GM19099 (cell line): ENCODE data around the gene CRY2.

Experiments
- POLR2A ChIP-seq: IDR thresholded peaks from 3 replicates; pipeline ENCODE4 v1.6.1; 2011; ENCODE audit warnings: low read depth; ENCODE audit not compliant: insufficient read length; ENCODE audit errors: extremely low read depth

CRY2 gene

GRCh38 chr11:45907911-45908370, 60.7 kb downstream of the CRY2 start:
- no peak for TF ChIP-seq POLR2A

DNA sequence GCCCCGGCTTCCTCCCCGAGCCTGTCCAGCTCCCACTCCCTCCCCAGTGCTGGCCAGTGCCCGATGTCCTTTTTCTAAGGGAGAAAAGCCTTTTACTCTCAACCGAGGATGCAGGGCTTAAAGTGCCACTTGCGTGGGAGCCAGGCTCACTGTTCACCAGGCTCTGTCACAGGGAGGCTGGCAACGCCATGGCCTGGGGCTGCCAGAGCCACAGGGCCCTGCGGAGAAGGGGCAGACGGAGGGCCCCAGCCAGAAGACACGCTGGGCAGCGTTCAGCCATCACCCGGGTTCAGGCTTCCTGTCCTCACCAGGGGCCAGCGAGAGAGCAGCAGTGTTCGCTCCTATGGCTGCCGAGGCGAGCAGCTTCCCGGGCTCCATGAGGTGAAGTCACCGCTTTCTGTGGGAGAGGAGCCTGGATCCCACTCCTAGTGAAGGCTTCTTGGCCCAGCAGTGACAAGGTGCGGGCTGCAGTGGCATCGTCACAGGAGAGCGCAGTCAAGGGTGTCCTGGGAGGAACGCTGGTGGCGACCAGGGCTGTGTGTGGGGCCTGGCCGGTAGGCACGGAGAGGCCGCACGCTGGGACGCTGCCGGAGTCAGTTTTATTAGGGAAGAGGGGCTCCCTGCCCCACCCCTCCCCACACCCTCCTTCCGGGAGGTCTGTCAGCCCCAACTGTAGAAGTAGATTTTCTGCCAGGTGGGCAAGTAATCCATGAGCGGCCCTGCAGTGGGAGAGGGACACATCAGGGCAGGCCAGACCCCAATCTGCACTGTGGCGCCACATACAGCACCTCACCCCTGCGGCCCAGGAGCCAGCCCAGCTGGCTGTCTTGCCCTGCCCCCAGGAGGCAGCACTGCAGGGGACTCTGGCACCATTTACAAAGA, 62.6 kb downstream of the CRY2 start:
- no peak for TF ChIP-seq POLR2A

- TF ChIP-seq POLR2A = no peak
Observed at GRCh38 chr11:45910623-45911022, 63.3 kb downstream of the CRY2 start.

- no peak for TF ChIP-seq POLR2A
Observed at GRCh38 chr11:45913514-45913913, 66.2 kb downstream of the CRY2 start.

GRCh38 chr11:45913942-45914635, 66.8 kb downstream of the CRY2 start:
- no peak for TF ChIP-seq POLR2A

GRCh38 chr11:45915446-45915845, 68.2 kb downstream of the CRY2 start:
- no peak for TF ChIP-seq POLR2A

- no peak for TF ChIP-seq POLR2A
Observed at GRCh38 chr11:45917286-45917622, 70.0 kb downstream of the CRY2 start.

DNA sequence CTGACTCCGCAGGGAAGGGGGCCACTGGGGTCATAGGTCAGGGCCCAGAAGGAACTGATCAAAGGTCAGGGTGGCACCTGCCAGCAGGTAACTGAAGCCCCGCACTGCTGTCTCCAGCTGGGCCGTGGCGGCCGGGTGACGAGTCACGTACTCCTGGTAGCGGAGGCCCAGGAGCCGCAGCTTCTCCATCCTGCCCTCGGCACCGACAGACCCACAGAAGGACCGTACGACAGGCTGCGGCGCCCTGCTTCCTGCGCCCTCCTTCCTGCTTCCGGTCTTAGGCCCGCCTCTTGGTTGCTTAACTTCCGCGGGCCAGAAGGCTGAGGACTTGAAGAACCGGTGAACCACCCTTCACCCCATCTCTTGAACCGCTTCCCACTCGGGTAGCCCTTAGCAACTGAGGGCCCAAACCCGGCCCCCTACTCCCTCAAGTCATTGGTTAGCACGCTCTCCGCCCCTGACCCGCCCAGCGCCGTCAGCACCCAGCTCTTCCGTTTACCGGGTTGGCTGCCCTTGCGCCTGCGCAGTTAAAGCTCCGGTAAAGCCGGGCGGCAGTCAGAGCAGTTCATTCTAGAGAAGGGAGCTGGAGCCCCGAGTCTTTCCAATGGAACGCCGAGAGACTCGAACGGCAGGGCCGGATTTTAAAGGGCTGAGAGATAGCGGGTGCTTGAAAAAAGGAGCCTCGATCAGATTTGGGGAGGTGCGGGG, 70.5 kb downstream of the CRY2 start, which contains the start of gene PEX16:
Gene PEX16, minus strand, starts transcription at position 255 of the 708 bp plus-strand sequence. Its CDS starts 66 bp downstream, at position 189.
- TF ChIP-seq POLR2A = peak; percentile 89

DNA sequence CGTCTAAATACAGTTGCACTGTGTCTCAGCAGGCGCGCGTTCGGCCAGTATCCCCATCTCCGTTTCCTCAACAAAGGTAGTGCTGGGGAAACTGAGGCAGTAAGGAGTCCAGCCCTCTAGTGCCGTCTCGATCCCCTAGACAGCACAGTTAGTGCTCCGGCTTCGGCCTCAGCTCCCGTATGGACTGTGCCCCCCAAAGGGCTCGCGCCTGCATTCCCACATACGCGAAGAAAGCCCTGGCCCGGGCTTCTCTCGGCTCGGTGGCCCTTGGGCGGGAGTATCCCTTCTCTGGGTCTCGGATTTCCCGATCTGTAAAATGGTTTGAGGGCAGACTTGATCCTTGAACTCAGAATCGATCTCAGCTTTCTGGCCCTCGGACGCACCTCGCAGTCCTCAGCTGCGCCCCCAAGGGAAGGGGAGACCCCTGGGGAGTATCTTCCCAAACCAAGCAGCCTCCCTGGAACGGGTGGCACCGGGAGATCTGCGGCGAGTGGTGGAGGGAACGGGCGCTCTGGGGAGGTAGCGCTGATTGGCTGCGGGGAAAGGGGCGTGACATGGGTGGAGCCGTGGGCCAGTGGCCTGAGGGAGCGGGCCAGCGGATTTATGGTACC, 71.2 kb downstream of the CRY2 start:
- peak; percentile 44 for TF ChIP-seq POLR2A

DNA sequence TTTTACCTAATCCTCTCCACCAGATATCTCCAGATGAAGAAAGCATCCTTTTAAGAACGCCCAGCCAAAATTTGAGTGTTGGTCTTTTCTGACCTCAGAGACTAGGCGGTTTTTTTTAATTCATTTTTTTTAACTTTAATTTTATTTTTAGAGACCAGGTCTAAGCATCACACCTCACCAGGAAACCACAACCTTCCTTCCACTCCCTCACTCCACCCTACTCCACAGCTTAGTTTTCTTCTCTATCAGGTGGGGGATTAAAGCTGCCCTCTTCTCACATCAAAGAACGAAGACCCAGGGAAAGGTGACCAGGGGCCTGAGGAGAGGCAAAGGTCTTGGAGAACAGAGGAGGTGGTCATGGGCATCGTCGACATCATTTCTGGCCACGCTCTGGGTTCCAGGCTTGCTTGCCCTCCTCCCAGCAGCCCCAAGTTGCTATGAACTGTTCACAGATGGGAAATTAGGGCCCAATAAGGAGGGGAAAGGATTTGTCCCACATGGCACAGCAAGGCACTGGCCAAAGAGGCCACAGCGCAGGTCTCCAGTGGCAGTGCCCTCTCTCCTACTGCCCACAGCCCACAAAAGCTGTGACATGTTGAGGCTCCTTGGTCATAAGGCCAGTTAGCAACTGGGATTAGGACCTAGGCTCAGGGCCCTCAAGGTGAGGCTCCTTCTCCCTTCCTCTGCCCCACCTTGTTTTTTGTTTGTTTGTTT, 71.8 kb downstream of the CRY2 start:
- no peak for TF ChIP-seq POLR2A

DNA sequence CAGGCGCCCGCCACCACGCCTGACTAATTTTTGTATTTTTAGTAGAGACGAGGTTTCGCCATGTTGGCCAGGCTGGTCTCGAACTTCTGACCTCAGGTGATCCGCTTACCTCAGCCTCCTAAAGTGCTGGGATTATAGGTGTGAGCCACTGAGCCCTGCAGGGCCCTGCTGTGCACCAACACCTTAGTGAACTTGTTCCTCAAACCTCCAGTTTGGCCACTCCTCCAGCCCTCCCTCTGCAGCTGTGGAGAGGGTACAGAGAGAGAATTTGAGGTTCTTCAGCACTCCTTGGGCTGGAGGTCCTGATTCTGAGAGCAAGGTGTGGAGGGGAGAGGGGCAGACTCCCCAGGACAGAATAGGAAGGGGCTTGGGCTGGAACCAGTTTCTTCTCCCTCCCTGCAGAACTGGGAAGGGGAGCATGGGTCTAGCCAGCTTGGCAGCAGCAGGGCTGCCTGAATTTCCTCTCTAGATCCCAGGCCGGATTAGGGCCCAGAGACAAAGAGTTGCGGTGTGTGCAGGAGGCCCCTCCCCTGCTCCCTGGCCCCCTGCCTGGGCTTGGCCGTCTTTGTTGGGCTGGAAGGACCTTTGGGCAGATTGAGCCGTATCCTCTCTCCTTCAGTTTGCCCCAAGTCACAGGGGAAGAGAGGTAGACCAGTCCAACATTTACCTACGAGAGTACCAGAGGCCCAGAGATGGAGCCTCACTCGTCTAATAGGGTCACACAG, 72.7 kb downstream of the CRY2 start:
- no peak for TF ChIP-seq POLR2A

GRCh38 chr11:45920531-45921477, 73.5 kb downstream of the CRY2 start:
- TF ChIP-seq POLR2A = no peak
